H9 (cell line): ENCODE results near the gene DQX1. TPM values are rescaled to one million over a fixed set of nuclear protein-coding genes. Genes with fewer than 3 reads are reported as not detected.
A peak's percentile ranks its signal among the peaks of the same experiment; 100 is the strongest.

Experiments used
- DNase-seq: peaks from one replicate; pipeline ENCODE4 v3.0.0-alpha.2; 2017
- H2AFZ ChIP-seq: one replicate; pipeline ENCODE4 v1.6.1; 2013; ENCODE audit warnings: mild to moderate bottlenecking, low read length, control low read depth, moderate library complexity
- H2AK5ac ChIP-seq: 2 replicates; pipeline ENCODE4 v1.6.1; 2013; ENCODE audit warnings: low read length, control low read depth, mixed read lengths; ENCODE audit not compliant: insufficient read length
- H2BK120ac ChIP-seq: one replicate; pipeline ENCODE4 v1.6.1; 2013; ENCODE audit warnings: low read depth, mild to moderate bottlenecking, low read length, control low read depth, inconsistent platforms; ENCODE audit not compliant: poor library complexity, severe bottlenecking
- H2BK12ac ChIP-seq: 2 replicates; pipeline ENCODE4 v1.6.1; 2013; ENCODE audit warnings: low read length, control low read depth, mixed read lengths, low read depth; ENCODE audit not compliant: insufficient read length
- H2BK15ac ChIP-seq: 2 replicates; pipeline ENCODE4 v1.6.1; 2013; ENCODE audit warnings: low read depth, low read length, control low read depth
- H2BK20ac ChIP-seq: one replicate; pipeline ENCODE4 v1.6.1; 2013; ENCODE audit warnings: low read depth, mild to moderate bottlenecking, low read length, control low read depth, inconsistent platforms; ENCODE audit not compliant: poor library complexity, severe bottlenecking
- H2BK5ac ChIP-seq: 2 replicates; pipeline ENCODE4 v1.6.1; 2013; ENCODE audit warnings: low read length, control low read depth, mixed read lengths; ENCODE audit not compliant: insufficient read length
- H3K14ac ChIP-seq: 2 replicates; pipeline ENCODE4 v1.6.1; 2013; ENCODE audit warnings: low read length, control low read depth; ENCODE audit not compliant: insufficient read depth
- H3K18ac ChIP-seq: 2 replicates; pipeline ENCODE4 v1.6.1; 2013; ENCODE audit warnings: low read depth, mild to moderate bottlenecking, mixed read lengths, low read length, control low read depth; ENCODE audit not compliant: insufficient read length
- H3K23ac ChIP-seq: 2 replicates; pipeline ENCODE4 v1.6.1; 2013; ENCODE audit warnings: low read length, control low read depth, mixed read lengths, low read depth; ENCODE audit not compliant: insufficient read length
- H3K23me2 ChIP-seq: 2 replicates; pipeline ENCODE4 v1.6.1; 2013; ENCODE audit warnings: low read depth, mild to moderate bottlenecking, mixed read lengths, low read length, control low read depth; ENCODE audit not compliant: insufficient read length, poor library complexity, severe bottlenecking
- H3K27ac ChIP-seq: 2 replicates; pipeline ENCODE4 v1.5.1; 2013; ENCODE audit warnings: low read length, control low read depth, mixed read lengths, low read depth; ENCODE audit not compliant: insufficient read length
- H3K27me3 ChIP-seq: 2 replicates; pipeline ENCODE4 v1.6.1; 2013; ENCODE audit warnings: low read length, control low read depth, inconsistent platforms; ENCODE audit not compliant: insufficient read depth
- H3K4ac ChIP-seq: 2 replicates; pipeline ENCODE4 v1.6.1; 2013; ENCODE audit warnings: low read depth, mild to moderate bottlenecking, control low read depth, inconsistent platforms, low read length, moderate library complexity
- H3K4me1 ChIP-seq: 2 replicates; pipeline ENCODE4 v1.6.1; 2013; ENCODE audit warnings: low read length, control low read depth, inconsistent platforms; ENCODE audit not compliant: insufficient read depth
- H3K4me2 ChIP-seq: 2 replicates; pipeline ENCODE4 v1.6.1; 2013; ENCODE audit warnings: low read length, control low read depth, mixed read lengths; ENCODE audit not compliant: insufficient read length, insufficient read depth
- H3K56ac ChIP-seq: 2 replicates; pipeline ENCODE4 v1.6.1; 2013; ENCODE audit warnings: low read depth, mild to moderate bottlenecking, mixed read lengths, low read length, control low read depth; ENCODE audit not compliant: insufficient read length
- H3K79me1 ChIP-seq: 2 replicates; pipeline ENCODE4 v1.6.1; 2013; ENCODE audit warnings: low read depth, mild to moderate bottlenecking, moderate library complexity, low read length, control low read depth, inconsistent platforms; ENCODE audit not compliant: insufficient read depth, poor library complexity, severe bottlenecking
- H3K79me2 ChIP-seq: 2 replicates; pipeline ENCODE4 v1.6.1; 2013; ENCODE audit warnings: low read length, control low read depth, inconsistent platforms; ENCODE audit not compliant: insufficient read depth
- H3K9ac ChIP-seq: 2 replicates; pipeline ENCODE4 v1.6.1; 2013; ENCODE audit warnings: low read length, control low read depth, mixed read lengths; ENCODE audit not compliant: insufficient read length; ENCODE audit errors: extremely low read depth
- H3K9me3 ChIP-seq: one replicate; pipeline ENCODE4 v1.6.1; 2013; ENCODE audit warnings: low read depth, low read length, inconsistent platforms; ENCODE audit not compliant: control insufficient read depth
- H3T11ph ChIP-seq: one replicate; pipeline ENCODE4 v1.6.1; 2013; ENCODE audit warnings: mild to moderate bottlenecking, low read length, control low read depth, inconsistent platforms
- H4K20me1 ChIP-seq: one replicate; pipeline ENCODE4 v1.6.1; 2013; ENCODE audit not compliant: control insufficient read depth, insufficient read length, insufficient read depth
- H4K5ac ChIP-seq: 2 replicates; pipeline ENCODE4 v1.6.1; 2013; ENCODE audit warnings: low read depth, mild to moderate bottlenecking, mixed read lengths, low read length, control low read depth; ENCODE audit not compliant: insufficient read length
- H4K8ac ChIP-seq: replicated peaks from 2 replicates; pipeline ENCODE4 v1.6.1; 2013; ENCODE audit warnings: low read length, control low read depth, mixed read lengths, low read depth; ENCODE audit not compliant: insufficient read length
- H4K91ac ChIP-seq: 2 replicates; pipeline ENCODE4 v1.6.1; 2013; ENCODE audit warnings: low read depth, mild to moderate bottlenecking, moderate library complexity, mixed read lengths, low read length, control low read depth; ENCODE audit not compliant: insufficient read length
- H3K27ac Mint-ChIP-seq, 3 experiments: 2 replicates in 2 of 3; 3 replicates in 1 of 3; pipeline ENCODE4 v1.8.0; 2020 to 2021; ENCODE audit warnings: mixed read lengths in 3 of 3, mild to moderate bottlenecking in 1 of 3, moderate library complexity in 1 of 3
- H3K27me3 Mint-ChIP-seq: 2 replicates; pipeline ENCODE4 v1.8.0; 2021; ENCODE audit warnings: low read depth, mild to moderate bottlenecking, moderate library complexity, mixed read lengths
- H3K36me3 Mint-ChIP-seq, 3 experiments: 2 replicates in 2 of 3; 3 replicates in 1 of 3; pipeline ENCODE4 v1.8.0; 2020 to 2021; ENCODE audit warnings: low read depth in 3 of 3, mixed read lengths in 3 of 3; ENCODE audit not compliant: insufficient read depth in 1 of 3
- H3K4me1 Mint-ChIP-seq, 2 experiments: 2 replicates each; pipeline ENCODE4 v1.8.0; 2020; ENCODE audit warnings: mixed read lengths in 2 of 2
- H3K4me3 Mint-ChIP-seq, 2 experiments: 2 replicates in 1 of 2; 3 replicates in 1 of 2; pipeline ENCODE4 v1.8.0; 2020 to 2021; ENCODE audit warnings: mild to moderate bottlenecking in 2 of 2, mixed read lengths in 2 of 2, moderate library complexity in 1 of 2
- H3K9me3 Mint-ChIP-seq, 2 experiments: 2 replicates in 1 of 2; 3 replicates in 1 of 2; pipeline ENCODE4 v1.8.0; 2020; ENCODE audit warnings: mild to moderate bottlenecking in 2 of 2, mixed read lengths in 2 of 2, moderate library complexity in 1 of 2
- CTCF ChIP-seq: fragments of 200-600 bp; sonication (generic); conservative IDR thresholded peaks from 3 replicates; pipeline ENCODE4 v1.8.0; 2021; ENCODE audit warnings: antibody characterized with exemption, mild to moderate bottlenecking
- WGBS: extraction: QIAGEN DNeasy Blood & Tissue Kit; methylation state at CpG from one replicate; pipeline ENCODE4 v1.1.7; 2013; ENCODE audit warnings: missing lambda C conversion rate, low lambda C conversion rate, mixed read lengths; ENCODE audit not compliant: insufficient read length; ENCODE audit errors: extremely low coverage; 5-methylcytosine and 5-hydroxymethylcytosine counted together
- total RNA-seq: library from RNA; stranded (reverse); gene quantifications from 2 replicates; pipeline ENCODE4 v1.2.1, GENCODE V29; 2021

DQX1 gene
- total RNA-seq, 1 experiment from 2014 or later = 0.98 TPM

- Histone ChIP-seq H4K5ac (no peak overlapping the region), H3K9me3 (no peaks in the 10 kb centered on the region), H2BK15ac (no peak overlapping the region), H2AK5ac (no peak overlapping the region), H3K4me1 (no peaks in the 10 kb centered on the region), H2BK120ac (no peak overlapping the region), H2AFZ (no peak overlapping the region), H4K8ac (no peak overlapping the region), H3K79me2 (no peaks in the 10 kb centered on the region), H3K27me3 (peaks cover 83% of the 10 kb centered on the region), H2BK12ac (no peak overlapping the region), H3T11ph (no peak overlapping the region), H4K20me1 (no peaks in the 10 kb centered on the region), H3K14ac (no peak overlapping the region), H4K91ac (no peak overlapping the region), H2BK5ac (no peak overlapping the region), H3K79me1 (no peaks in the 10 kb centered on the region), H3K23ac (no peak overlapping the region), H3K9ac (no peak overlapping the region), H3K56ac (no peak overlapping the region), H3K27ac (no peak overlapping the region), H3K23me2 (peaks cover 19% of the 10 kb centered on the region), H3K18ac (no peak overlapping the region), H3K4me2 (peak overlapping the region; percentile 49), H2BK20ac (no peak overlapping the region), H3K4ac (no peak overlapping the region)
- H3K36me3 Mint-ChIP-seq = peaks cover 5 to 8% (median 6%) of the 10 kb centered on the region in 3 experiments; a peak in 6 of 7 replicates
- no CpG with 5 or more reads among the region's 52 CpGs for WGBS
- no peak for TF ChIP-seq CTCF
- peak; percentile 54 for DNase-seq
- H3K27me3 Mint-ChIP-seq = peaks cover 96% of the 10 kb centered on the region
- peaks cover 12 to 15% of the 10 kb centered on the region in 2 experiments for H3K4me1 Mint-ChIP-seq
- H3K27ac Mint-ChIP-seq = no peak overlapping the region
- H3K9me3 Mint-ChIP-seq = peaks cover 13 to 17% of the 10 kb centered on the region in 2 experiments
- peak overlapping the region; percentile 34 to 74 for H3K4me3 Mint-ChIP-seq
Observed at GRCh38 chr2:74513605-74514367, 12.2 kb downstream of the DQX1 start.
